ENCODE results near the gene WDPCP.

GRCh38 chr2:63484481-63484880 is 103.8 kb downstream of the WDPCP start:
- TF ChIP-seq, protein P1, sequence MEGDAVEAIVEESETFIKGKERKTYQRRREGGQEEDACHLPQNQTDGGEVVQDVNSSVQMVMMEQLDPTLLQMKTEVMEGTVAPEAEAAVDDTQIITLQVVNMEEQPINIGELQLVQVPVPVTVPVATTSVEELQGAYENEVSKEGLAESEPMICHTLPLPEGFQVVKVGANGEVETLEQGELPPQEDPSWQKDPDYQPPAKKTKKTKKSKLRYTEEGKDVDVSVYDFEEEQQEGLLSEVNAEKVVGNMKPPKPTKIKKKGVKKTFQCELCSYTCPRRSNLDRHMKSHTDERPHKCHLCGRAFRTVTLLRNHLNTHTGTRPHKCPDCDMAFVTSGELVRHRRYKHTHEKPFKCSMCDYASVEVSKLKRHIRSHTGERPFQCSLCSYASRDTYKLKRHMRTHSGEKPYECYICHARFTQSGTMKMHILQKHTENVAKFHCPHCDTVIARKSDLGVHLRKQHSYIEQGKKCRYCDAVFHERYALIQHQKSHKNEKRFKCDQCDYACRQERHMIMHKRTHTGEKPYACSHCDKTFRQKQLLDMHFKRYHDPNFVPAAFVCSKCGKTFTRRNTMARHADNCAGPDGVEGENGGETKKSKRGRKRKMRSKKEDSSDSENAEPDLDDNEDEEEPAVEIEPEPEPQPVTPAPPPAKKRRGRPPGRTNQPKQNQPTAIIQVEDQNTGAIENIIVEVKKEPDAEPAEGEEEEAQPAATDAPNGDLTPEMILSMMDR (IDR thresholded peaks at IDR 0.05), result no peak
- no peak for TF ChIP-seq POLR2A (IDR thresholded peaks at IDR 0.05)
